ENCODE data around the gene OR51E1. TPM values are rescaled to one million over a fixed set of nuclear protein-coding genes. Genes with fewer than 3 reads are reported as not detected.
A peak's percentile ranks its signal among the peaks of the same experiment; 100 is the strongest.

Gene OR51E1
- total RNA-seq, 2 experiments from 2014 or later: 0.09 TPM; not detected in 1

DNA sequence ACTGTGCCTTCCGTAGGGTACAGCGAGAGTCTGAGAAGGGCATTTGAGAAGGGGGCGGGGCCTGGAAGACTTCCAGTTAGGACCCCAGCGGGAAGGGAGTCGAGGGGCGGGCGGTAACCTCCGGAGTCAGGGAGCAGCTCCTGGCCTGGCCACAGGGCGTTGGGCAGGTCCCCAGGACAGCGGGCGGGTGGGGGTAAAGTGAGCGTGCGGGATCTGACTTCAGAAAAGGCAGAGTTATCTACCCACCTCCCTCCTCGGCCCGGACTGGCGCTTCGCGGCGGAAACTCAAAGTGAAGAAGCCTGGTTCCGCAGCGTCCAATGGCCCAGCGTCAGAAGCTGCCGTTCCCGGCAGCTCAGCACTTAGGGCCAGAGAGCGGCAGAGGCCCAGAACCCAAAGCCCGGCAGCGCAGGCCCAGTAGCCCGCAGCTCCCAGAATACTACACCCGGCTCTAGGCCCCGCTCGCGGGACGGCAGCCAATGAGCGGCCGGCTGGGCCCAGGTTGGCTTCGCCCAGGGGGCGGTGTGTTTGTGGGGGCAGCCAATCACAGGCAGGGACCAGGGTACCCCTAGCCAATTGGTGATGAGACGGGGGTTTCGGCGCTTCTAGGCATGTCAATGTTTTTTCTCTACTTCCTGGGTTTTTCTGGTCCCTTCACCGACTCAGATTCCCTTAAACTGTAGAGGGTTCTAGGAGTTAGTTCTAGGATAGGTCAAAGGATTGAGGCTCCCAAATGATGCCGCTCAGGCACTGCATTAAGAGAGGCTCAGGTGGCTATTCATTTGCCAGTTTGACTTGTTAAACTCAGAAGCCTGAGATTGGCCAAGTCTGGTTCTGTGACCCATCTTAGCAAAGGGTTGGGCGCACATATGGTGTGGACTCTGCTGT lies 35.8 kb upstream of the OR51E1 start, which contains the start of gene TRIM68:
TRIM68 (minus strand) TSS at position 451 of the 886 bp plus-strand sequence. CDS start 2,727 bp downstream, outside the sequence.
- H3K4me1 ChIP-seq (ENCODE audit: insufficient read depth, low read length, poor library complexity, severe bottlenecking): peaks cover 21% of the 10 kb centered on the region
- no peaks in the 10 kb centered on the region for H4K20me1 ChIP-seq (ENCODE audit: insufficient read depth, low read length)
- no peak for TF ChIP-seq EZH2phosphoT487 (IDR thresholded peaks at IDR 0.05; ENCODE audit: borderline replicate concordance, low read depth, low read length)
- TF ChIP-seq, protein P1, sequence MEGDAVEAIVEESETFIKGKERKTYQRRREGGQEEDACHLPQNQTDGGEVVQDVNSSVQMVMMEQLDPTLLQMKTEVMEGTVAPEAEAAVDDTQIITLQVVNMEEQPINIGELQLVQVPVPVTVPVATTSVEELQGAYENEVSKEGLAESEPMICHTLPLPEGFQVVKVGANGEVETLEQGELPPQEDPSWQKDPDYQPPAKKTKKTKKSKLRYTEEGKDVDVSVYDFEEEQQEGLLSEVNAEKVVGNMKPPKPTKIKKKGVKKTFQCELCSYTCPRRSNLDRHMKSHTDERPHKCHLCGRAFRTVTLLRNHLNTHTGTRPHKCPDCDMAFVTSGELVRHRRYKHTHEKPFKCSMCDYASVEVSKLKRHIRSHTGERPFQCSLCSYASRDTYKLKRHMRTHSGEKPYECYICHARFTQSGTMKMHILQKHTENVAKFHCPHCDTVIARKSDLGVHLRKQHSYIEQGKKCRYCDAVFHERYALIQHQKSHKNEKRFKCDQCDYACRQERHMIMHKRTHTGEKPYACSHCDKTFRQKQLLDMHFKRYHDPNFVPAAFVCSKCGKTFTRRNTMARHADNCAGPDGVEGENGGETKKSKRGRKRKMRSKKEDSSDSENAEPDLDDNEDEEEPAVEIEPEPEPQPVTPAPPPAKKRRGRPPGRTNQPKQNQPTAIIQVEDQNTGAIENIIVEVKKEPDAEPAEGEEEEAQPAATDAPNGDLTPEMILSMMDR (conservative IDR thresholded peaks at IDR 0.05; ENCODE audit: low read length): no peak
- H3K9me2 ChIP-seq (ENCODE audit: insufficient read depth, low read length): no peaks in the 10 kb centered on the region
- H3K4me2 ChIP-seq (ENCODE audit: low read length): peak within 1 kb of the TSS; percentile 76
- H3K9me3 ChIP-seq (ENCODE audit: low read length): peaks cover 8% of the 10 kb centered on the region; the same call in 1 of the 2 replicates
- H3K36me3 ChIP-seq (ENCODE audit: insufficient read depth, low read length): peaks cover 22% of the 10 kb centered on the region; the same call in 1 of the 2 replicates
- H3K79me2 ChIP-seq (ENCODE audit: insufficient read depth, low read depth, low read length): no peaks in the 10 kb centered on the region
- CTCF ChIA-PET (ENCODE audit: unreplicated experiment): no interaction called here
- H3K4me3 ChIP-seq (ENCODE audit: low read depth, low read length, poor library complexity, severe bottlenecking): peak within 1 kb of the TSS; percentile 83
- peak within 1 kb of the TSS; percentile 97 for H2AFZ ChIP-seq (ENCODE audit: low read length)
- no TSS peak for BruUV-seq (replicated peaks)
- peak within 1 kb of the TSS; percentile 23 for H3K27ac ChIP-seq (ENCODE audit: low read depth, low read length, poor library complexity, severe bottlenecking)
- peak; percentile 94 for DNase-seq (ENCODE audit: low spot score)
- POLR2A ChIA-PET: interaction anchor here (0.7 kb wide), 1 partner anchor 15 kb away, joined by 3 read pairs; no protein-coding TSS in a partner anchor
- intact Hi-C loops (cut with micrococcal nuclease; ENCODE audit: unreplicated experiment): no loop called here

DNA sequence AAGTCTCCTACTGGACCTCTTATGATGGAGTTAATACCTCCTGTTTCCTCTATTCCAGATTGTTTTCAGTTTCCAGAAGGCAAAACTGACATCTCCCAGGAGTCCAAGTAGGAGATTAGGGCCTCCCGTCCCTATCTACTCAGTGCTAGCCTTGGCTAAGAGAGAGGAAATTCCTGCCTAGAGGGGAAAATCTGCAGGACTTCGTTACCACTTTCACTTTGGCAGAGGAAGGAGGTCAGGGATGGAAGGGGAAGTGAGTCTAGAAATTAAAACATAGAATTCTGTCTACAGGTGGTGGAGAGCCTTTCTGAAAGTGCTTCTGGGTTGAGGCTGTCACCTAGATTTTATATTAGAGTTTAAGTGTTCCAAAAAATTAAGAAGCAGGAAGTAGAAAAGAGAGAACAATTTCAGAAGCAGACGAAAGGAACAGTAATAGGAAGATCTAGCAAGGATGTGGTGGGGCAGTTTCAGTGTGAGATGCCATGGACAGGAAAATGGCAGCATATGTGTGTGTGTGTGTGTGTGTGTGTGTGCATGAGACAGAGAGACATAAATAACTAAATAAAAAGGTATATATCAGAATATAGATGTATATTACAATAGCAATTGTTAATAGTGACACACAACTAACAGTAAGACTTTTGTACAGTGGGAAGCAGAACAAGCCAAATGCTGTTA lies 33.4 kb upstream of the OR51E1 start:
- H3K9me3 ChIP-seq (ENCODE audit: low read length): peaks cover 8% of the 10 kb centered on the region; the same call in 1 of the 2 replicates
- peaks cover 21% of the 10 kb centered on the region for H3K4me1 ChIP-seq (ENCODE audit: insufficient read depth, low read length, poor library complexity, severe bottlenecking)
- no peaks in the 10 kb centered on the region for H3K9me2 ChIP-seq (ENCODE audit: insufficient read depth, low read length)
- TF ChIP-seq EZH2phosphoT487 (IDR thresholded peaks at IDR 0.05; ENCODE audit: borderline replicate concordance, low read depth, low read length): no peak
- TF ChIP-seq, protein P1 (conservative IDR thresholded peaks at IDR 0.05; ENCODE audit: low read length): no peak
- no peak overlapping the region for H3K4me3 ChIP-seq (ENCODE audit: low read depth, low read length, poor library complexity, severe bottlenecking)
- POLR2A ChIA-PET: no interaction called here
- no peaks in the 10 kb centered on the region for H4K20me1 ChIP-seq (ENCODE audit: insufficient read depth, low read length)
- no TSS peak for BruUV-seq (replicated peaks)
- intact Hi-C loops (cut with micrococcal nuclease; ENCODE audit: unreplicated experiment): no loop called here
- 0 out of 2 replicates have a peak, but pooled peaks cover 1% of the 10 kb centered on the region for H3K36me3 ChIP-seq (ENCODE audit: insufficient read depth, low read length)
- H2AFZ ChIP-seq (ENCODE audit: low read length): peak overlapping the region; percentile 97
- no peaks in the 10 kb centered on the region for H3K79me2 ChIP-seq (ENCODE audit: insufficient read depth, low read depth, low read length)
- H3K4me2 ChIP-seq (ENCODE audit: low read length): peak overlapping the region; percentile 44
- CTCF ChIA-PET (ENCODE audit: unreplicated experiment): no interaction called here
- peak; percentile 7 for DNase-seq (ENCODE audit: low spot score)
- H3K27ac ChIP-seq (ENCODE audit: low read depth, low read length, poor library complexity, severe bottlenecking): no peak overlapping the region

All from OCI-LY7 (cell line).